Measurements from ENCODE around the gene TOM1.
A peak's percentile ranks its signal among the peaks of the same experiment; 100 is the strongest.

- TF ChIP-seq CTCF (IDR thresholded peaks at IDR 0.05 in 8 of 11, conservative IDR thresholded peaks at IDR 0.05 in 3 of 11) (no peak), POLR2AphosphoS5 (IDR thresholded peaks at IDR 0.05) (peak in 2 of 3 donors; percentile 26 to 91)
These were observed 91.2 kb downstream of the TOM1 start for GRCh38 chr22:35390933-35391332.
